ENCODE measurements around the gene ACTN3. TPM values are rescaled to one million over a fixed set of nuclear protein-coding genes. Genes with fewer than 3 reads are reported as not detected.

ACTN3 gene
- total and polyA plus RNA-seq, 2 of the 4 experiments (the other 2 are of a cell fraction) = under 0.01 to 0.05 TPM

DNA sequence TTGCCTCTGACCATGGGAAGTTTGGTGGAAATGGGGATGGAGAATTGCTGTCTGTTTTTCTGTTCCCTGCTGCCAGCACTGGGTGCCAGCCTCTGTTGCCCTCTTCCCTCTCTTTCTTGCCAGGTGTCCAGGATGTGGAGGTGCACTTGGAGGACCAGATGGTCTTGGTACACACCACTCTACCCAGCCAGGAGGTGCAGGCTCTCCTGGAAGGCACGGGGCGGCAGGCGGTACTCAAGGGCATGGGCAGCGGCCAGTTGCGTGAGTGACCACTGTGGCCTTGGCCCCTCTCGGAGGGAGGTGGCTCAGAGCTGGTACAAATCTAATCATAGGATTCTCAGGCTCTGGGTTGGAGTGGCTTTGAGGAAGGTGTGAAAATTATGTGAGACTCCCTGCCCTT, 52.3 kb downstream of the ACTN3 start:
- intact Hi-C loops (cut with micrococcal nuclease) = no loop called here
- peaks cover 25% of the 10 kb centered on the region for H4K20me1 ChIP-seq (ENCODE audit: insufficient read depth, low read length)

More for the DNA sequence above, 52.3 kb downstream of the ACTN3 start:
- in situ Hi-C loops (cut with MboI; ENCODE audit: low sequenced_read_pairs) (no loop called here), dilution Hi-C loops (cut with HindIII; ENCODE audit: low sequenced_read_pairs, unreplicated experiment) (no loop called here)
- Histone ChIP-seq H2AK9ac (replicated peaks; ENCODE audit: low read depth, low read length, poor library complexity) (no peak overlapping the region), H2BK5ac (ENCODE audit: low read depth, low read length, poor library complexity, severe bottlenecking) (no peak overlapping the region), H3K4me3 (ENCODE audit: insufficient read depth, low read depth, low read length) (no peak overlapping the region), H2BK20ac (ENCODE audit: low read depth, low read length) (no peak overlapping the region), H3K27ac (ENCODE audit: insufficient read depth, low read length) (no peak overlapping the region), H3K18ac (ENCODE audit: low read depth, low read length) (no peak overlapping the region), H3K23ac (ENCODE audit: low read depth, low read length) (no peak overlapping the region), H3K4me2 (ENCODE audit: low read depth, low read length) (no peak overlapping the region), H2AFZ (replicated peaks; ENCODE audit: low read length, poor library complexity) (no peak overlapping the region), H2AK5ac (ENCODE audit: low read depth, low read length) (no peak overlapping the region), H2BK15ac (ENCODE audit: low read depth, low read length) (no peak overlapping the region), H3K79me1 (ENCODE audit: low read depth in 1 of 2, low read length in 2 of 2) (peaks cover 21 to 56% of the 10 kb centered on the region in 2 experiments; a peak in 3 of 4 replicates), H3K9me3 (ENCODE audit: control insufficient read depth, insufficient read depth, low read length) (no peaks in the 10 kb centered on the region), H4K5ac (ENCODE audit: low read depth, low read length) (no peak overlapping the region), H3K36me3 (ENCODE audit: control insufficient read depth, insufficient read depth, low read length) (peaks cover 24% of the 10 kb centered on the region), H3K9me1 (ENCODE audit: insufficient read depth, low read length) (peaks cover 34% of the 10 kb centered on the region), H3K9ac (ENCODE audit: low read depth, low read length) (no peak overlapping the region), H3K4ac (ENCODE audit: low read depth, low read length) (no peak overlapping the region), H3K14ac (replicated peaks; ENCODE audit: low read depth, low read length) (no peak overlapping the region), H3K27me3 (ENCODE audit: control insufficient read depth, insufficient read depth, low read length) (no peaks in the 10 kb centered on the region), H4K8ac (ENCODE audit: low read depth in 2 of 2, low read length in 2 of 2) (no peak overlapping the region), H3K4me1 (ENCODE audit: control insufficient read depth, insufficient read depth, low read length) (peaks cover 17% of the 10 kb centered on the region), H4K91ac (ENCODE audit: insufficient read depth, low read depth, low read length) (no peak overlapping the region), H3K56ac (ENCODE audit: extremely low read depth, insufficient read depth, low read length) (no peak overlapping the region), H2BK120ac (ENCODE audit: low read depth, low read length) (no peak overlapping the region)
- ChIA-PET POLR2A (ENCODE audit: unreplicated experiment) (interaction anchor here (0.8 kb wide), 1 partner anchor 17 kb away, joined by 3 read pairs; the partner anchor contains the start of gene RBM14), CTCF (no interaction called here)
- BruUV-seq (replicated peaks) = no TSS peak
- DNase-seq (no peak), ATAC-seq (ENCODE audit: low read depth) (no peak)
- no CpG with 5 or more reads among the region's 6 CpGs for WGBS, 2 experiments (ENCODE audit: extremely low coverage in 2 of 2, insufficient read length in 1 of 2)
- TF ChIP-seq NFE2L2 (IDR thresholded peaks at IDR 0.05; ENCODE audit: low read depth, low read length) (no peak), CEBPB (IDR thresholded peaks at IDR 0.05; ENCODE audit: low read depth, low read length) (no peak), POLR2A (IDR thresholded peaks at IDR 0.05; ENCODE audit: low read depth, low read length) (no peak), RCOR1 (IDR thresholded peaks at IDR 0.05; ENCODE audit: insufficient replicate concordance, low read length) (no peak), MXI1 (IDR thresholded peaks at IDR 0.05; ENCODE audit: borderline replicate concordance, low read depth, low read length) (no peak), RAD21 (IDR thresholded peaks at IDR 0.05; ENCODE audit: low read length) (no peak), BHLHE40 (IDR thresholded peaks at IDR 0.05; ENCODE audit: low read depth, low read length) (no peak), MAZ (IDR thresholded peaks at IDR 0.05; ENCODE audit: borderline replicate concordance, low read depth, low read length) (no peak), CHD1 (IDR thresholded peaks at IDR 0.05; ENCODE audit: low read depth, low read length) (no peak), SMC3 (IDR thresholded peaks at IDR 0.05; ENCODE audit: low read depth, low read length) (no peak), MAFK (IDR thresholded peaks at IDR 0.05; ENCODE audit: low read depth, low read length) (no peak), RFX5 (IDR thresholded peaks at IDR 0.05; ENCODE audit: low read depth, low read length) (no peak), FOS (IDR thresholded peaks at IDR 0.05; ENCODE audit: low read depth, low read length) (no peak)
- TF ChIP-seq, protein P1, sequence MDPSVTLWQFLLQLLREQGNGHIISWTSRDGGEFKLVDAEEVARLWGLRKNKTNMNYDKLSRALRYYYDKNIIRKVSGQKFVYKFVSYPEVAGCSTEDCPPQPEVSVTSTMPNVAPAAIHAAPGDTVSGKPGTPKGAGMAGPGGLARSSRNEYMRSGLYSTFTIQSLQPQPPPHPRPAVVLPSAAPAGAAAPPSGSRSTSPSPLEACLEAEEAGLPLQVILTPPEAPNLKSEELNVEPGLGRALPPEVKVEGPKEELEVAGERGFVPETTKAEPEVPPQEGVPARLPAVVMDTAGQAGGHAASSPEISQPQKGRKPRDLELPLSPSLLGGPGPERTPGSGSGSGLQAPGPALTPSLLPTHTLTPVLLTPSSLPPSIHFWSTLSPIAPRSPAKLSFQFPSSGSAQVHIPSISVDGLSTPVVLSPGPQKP (IDR thresholded peaks at IDR 0.05; ENCODE audit: borderline replicate concordance, low read depth, low read length) = no peak
- TF ChIP-seq, protein P2, sequence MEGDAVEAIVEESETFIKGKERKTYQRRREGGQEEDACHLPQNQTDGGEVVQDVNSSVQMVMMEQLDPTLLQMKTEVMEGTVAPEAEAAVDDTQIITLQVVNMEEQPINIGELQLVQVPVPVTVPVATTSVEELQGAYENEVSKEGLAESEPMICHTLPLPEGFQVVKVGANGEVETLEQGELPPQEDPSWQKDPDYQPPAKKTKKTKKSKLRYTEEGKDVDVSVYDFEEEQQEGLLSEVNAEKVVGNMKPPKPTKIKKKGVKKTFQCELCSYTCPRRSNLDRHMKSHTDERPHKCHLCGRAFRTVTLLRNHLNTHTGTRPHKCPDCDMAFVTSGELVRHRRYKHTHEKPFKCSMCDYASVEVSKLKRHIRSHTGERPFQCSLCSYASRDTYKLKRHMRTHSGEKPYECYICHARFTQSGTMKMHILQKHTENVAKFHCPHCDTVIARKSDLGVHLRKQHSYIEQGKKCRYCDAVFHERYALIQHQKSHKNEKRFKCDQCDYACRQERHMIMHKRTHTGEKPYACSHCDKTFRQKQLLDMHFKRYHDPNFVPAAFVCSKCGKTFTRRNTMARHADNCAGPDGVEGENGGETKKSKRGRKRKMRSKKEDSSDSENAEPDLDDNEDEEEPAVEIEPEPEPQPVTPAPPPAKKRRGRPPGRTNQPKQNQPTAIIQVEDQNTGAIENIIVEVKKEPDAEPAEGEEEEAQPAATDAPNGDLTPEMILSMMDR (conservative IDR thresholded peaks at IDR 0.05; ENCODE audit: low read depth, low read length) = no peak
- TF ChIP-seq, protein P3, sequence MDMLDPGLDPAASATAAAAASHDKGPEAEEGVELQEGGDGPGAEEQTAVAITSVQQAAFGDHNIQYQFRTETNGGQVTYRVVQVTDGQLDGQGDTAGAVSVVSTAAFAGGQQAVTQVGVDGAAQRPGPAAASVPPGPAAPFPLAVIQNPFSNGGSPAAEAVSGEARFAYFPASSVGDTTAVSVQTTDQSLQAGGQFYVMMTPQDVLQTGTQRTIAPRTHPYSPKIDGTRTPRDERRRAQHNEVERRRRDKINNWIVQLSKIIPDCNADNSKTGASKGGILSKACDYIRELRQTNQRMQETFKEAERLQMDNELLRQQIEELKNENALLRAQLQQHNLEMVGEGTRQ (IDR thresholded peaks at IDR 0.05; ENCODE audit: low read depth, low read length) = no peak

Data from IMR-90 (cell line).